Nephron (organoid): ENCODE measurements around the gene OTOA.
A peak's percentile ranks its signal among the peaks of the same experiment; 100 is the strongest.
"Not testable (repeated sequence)": the region's sequence is repeated elsewhere in the genome, so short reads cannot be mapped to it uniquely, and the experiment has no call there.

Source experiments
- H3K27ac Mint-ChIP-seq, 3 experiments: 2 replicates each; pipeline ENCODE4 v1.8.0; 2020; ENCODE audit warnings: mixed read lengths in 3 of 3, mild to moderate bottlenecking in 2 of 3, moderate library complexity in 1 of 3
- H3K27me3 Mint-ChIP-seq: 2 replicates; pipeline ENCODE4 v1.8.0; 2021; ENCODE audit warnings: low read depth, mild to moderate bottlenecking, moderate library complexity, mixed read lengths
- H3K36me3 Mint-ChIP-seq: 2 replicates; pipeline ENCODE4 v1.8.0; 2020; ENCODE audit warnings: low read depth, mixed read lengths
- H3K4me1 Mint-ChIP-seq: 2 replicates; pipeline ENCODE4 v1.8.0; 2020; ENCODE audit warnings: mixed read lengths
- H3K4me3 Mint-ChIP-seq, 3 experiments: 2 replicates each; pipeline ENCODE4 v1.8.0; 2020; ENCODE audit warnings: mild to moderate bottlenecking in 3 of 3, mixed read lengths in 3 of 3, moderate library complexity in 2 of 3
- H3K9me3 Mint-ChIP-seq: 2 replicates; pipeline ENCODE4 v1.8.0; 2020; ENCODE audit warnings: mixed read lengths
- TF ChIP-seq, protein P1 (sequence below), 3 experiments: fragments of 200-600 bp; sonication (generic); IDR thresholded peaks; one replicate each; pipeline ENCODE4 v1.5.0; 2021; ENCODE audit warnings: antibody characterized with exemption in 3 of 3; ENCODE audit not compliant: unreplicated experiment in 3 of 3

Gene OTOA

DNA sequence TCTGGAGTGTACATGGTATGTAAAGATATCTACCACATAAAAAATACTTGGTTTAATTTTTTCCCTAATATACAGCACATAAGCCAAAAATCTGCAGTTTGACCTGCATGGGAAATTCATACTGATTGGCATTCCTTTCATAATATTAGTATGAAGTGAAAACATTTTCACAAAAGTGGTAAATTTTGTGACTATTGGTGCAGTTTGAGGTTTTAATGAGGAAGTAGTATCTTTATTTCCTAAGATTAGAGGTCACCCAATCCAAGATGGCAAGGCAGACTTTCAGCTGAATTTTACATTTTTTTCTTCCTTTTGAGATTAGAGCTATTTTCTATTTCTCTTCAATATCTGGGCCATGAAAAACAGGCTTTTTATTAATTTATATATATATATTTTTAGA lies 43.2 kb upstream of the OTOA start:
- Mint-ChIP-seq H3K9me3 (no peaks in the 10 kb centered on the region), H3K4me1 (peaks cover 11% of the 10 kb centered on the region), H3K27me3 (no peaks in the 10 kb centered on the region), H3K4me3 (no peak overlapping the region), H3K36me3 (peaks cover 73% of the 10 kb centered on the region), H3K27ac (peak overlapping the region in 1 of 3 experiments; percentile 27)
- TF ChIP-seq, protein P1, sequence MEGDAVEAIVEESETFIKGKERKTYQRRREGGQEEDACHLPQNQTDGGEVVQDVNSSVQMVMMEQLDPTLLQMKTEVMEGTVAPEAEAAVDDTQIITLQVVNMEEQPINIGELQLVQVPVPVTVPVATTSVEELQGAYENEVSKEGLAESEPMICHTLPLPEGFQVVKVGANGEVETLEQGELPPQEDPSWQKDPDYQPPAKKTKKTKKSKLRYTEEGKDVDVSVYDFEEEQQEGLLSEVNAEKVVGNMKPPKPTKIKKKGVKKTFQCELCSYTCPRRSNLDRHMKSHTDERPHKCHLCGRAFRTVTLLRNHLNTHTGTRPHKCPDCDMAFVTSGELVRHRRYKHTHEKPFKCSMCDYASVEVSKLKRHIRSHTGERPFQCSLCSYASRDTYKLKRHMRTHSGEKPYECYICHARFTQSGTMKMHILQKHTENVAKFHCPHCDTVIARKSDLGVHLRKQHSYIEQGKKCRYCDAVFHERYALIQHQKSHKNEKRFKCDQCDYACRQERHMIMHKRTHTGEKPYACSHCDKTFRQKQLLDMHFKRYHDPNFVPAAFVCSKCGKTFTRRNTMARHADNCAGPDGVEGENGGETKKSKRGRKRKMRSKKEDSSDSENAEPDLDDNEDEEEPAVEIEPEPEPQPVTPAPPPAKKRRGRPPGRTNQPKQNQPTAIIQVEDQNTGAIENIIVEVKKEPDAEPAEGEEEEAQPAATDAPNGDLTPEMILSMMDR (IDR thresholded peaks at IDR 0.05; ENCODE audit: unreplicated experiment in 3 of 3): no peak

DNA sequence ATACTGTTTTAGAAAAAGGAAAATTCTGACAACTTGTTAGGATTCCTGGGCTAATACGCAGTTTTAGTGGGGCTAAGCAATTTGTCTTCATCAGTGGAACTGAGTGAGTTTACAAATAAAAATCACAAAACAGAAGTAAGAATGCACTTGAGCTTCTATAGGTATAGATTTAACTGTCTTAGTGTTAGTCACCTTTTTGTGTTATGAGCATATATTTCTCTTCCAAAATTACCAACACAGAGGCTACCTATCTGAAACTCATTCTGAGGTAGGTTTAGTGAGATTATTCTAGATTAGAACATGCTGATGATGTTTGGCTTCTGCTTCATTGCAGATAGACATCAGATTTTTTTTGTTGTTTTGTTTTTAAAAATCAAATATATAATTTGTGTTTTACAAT lies 41.2 kb upstream of the OTOA start:
- Mint-ChIP-seq H3K4me1 (peaks cover 18% of the 10 kb centered on the region), H3K36me3 (peaks cover 79% of the 10 kb centered on the region), H3K27me3 (no peaks in the 10 kb centered on the region), H3K4me3 (no peak overlapping the region), H3K27ac (peak overlapping the region in 2 of 3 experiments; percentile 25 to 66), H3K9me3 (no peaks in the 10 kb centered on the region)
- TF ChIP-seq, protein P1 (IDR thresholded peaks at IDR 0.05; ENCODE audit: unreplicated experiment in 3 of 3): no peak

DNA sequence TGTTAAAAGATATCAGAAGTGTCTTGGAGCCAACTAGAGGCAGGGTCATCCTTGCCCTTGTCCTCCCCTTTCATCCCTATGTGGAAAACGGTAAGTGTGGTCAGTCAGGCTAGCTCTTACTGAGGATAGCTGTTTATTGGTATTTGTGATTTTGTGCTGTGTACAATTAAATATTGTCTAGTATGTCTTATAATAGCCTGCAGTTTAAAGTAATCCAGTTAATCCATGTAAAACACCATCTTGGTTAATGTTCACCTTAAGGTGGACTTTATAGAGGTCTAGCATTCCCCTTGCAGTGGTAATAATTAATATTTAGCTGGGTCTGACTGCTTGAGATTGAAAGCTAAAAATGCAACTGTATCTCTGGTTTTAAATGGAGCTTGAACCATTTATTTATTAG lies 38.7 kb upstream of the OTOA start:
- H3K27ac Mint-ChIP-seq: peak overlapping the region; percentile 68 to 93 (median 90)
- H3K9me3 Mint-ChIP-seq: no peaks in the 10 kb centered on the region
- peaks cover 83% of the 10 kb centered on the region for H3K36me3 Mint-ChIP-seq
- TF ChIP-seq, protein P1 (IDR thresholded peaks at IDR 0.05; ENCODE audit: unreplicated experiment in 3 of 3): no peak
- H3K4me1 Mint-ChIP-seq: peaks cover 13% of the 10 kb centered on the region
- H3K4me3 Mint-ChIP-seq: peak overlapping the region in 2 of 3 experiments; percentile 17 to 38
- H3K27me3 Mint-ChIP-seq: no peaks in the 10 kb centered on the region

DNA sequence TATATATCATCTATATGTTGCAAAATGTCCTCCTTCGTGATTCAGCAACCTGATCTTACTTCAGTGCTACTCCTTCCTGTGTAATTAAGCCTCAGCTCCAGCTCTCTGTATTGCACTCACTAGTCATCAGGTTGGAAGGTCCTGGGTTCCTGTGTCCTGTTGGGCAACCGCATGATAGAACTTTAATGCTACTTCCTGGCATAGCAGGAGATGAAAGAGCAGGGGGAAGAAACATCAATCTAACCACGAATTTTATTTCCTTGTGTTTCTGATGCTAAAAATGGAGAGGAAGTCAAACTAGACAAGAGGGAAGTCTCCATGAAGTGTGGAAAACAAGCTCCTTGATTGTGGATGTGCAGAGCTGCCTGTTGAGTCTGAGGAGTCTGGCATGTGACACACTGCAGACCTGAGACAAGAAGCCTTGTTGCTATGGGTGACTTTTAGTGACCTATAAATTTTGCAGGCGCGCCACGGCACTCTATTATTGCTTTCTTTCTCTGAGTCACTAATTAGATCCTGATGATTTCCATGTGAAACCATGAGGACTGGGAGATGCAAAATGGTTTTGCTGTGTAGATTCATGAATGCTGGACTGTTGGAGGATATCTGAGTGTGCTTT lies 37.0 kb upstream of the OTOA start:
- peaks cover 11% of the 10 kb centered on the region for H3K4me1 Mint-ChIP-seq
- no peaks in the 10 kb centered on the region for H3K27me3 Mint-ChIP-seq
- no peaks in the 10 kb centered on the region for H3K9me3 Mint-ChIP-seq
- H3K27ac Mint-ChIP-seq: peak overlapping the region; percentile 68 to 93 (median 70)
- TF ChIP-seq, protein P1 (IDR thresholded peaks at IDR 0.05; ENCODE audit: unreplicated experiment in 3 of 3): no peak
- H3K4me3 Mint-ChIP-seq: peak overlapping the region in 1 of 3 experiments; percentile 8
- H3K36me3 Mint-ChIP-seq: peaks cover 90% of the 10 kb centered on the region

DNA sequence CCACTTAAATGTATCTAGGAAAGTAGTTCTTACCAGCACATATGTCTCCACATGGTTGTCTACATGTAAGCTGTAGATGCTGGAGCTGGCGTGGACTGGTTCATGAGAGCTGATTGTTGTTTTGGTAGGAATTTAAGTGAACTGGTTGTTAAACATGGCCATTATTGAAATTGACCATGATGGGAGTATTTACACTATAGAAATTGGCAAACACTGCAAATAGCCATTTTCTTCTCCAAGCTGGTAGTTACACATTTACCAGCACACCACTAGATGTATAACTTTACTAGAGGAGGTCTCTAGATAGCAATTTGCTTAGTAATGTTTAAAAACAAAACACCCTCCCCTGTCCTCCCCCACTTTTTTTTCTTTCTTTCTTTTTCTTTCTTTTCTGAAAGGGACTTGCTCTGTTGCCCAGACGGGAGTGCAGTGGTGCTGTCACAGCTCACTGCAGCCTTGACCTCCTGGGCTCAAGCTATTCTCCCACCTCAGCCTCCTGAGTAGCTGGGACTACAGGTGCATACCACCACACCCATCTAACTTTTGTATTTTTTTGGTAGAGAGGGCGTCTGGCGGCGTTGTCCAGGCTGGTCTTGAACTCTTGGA lies 35.5 kb upstream of the OTOA start:
- Mint-ChIP-seq H3K4me1 (peaks cover 11% of the 10 kb centered on the region), H3K36me3 (peaks cover 89% of the 10 kb centered on the region), H3K27ac (peak overlapping the region in 1 of 3 experiments; percentile 63), H3K27me3 (no peaks in the 10 kb centered on the region), H3K4me3 (no peak overlapping the region), H3K9me3 (no peaks in the 10 kb centered on the region)
- TF ChIP-seq, protein P1 (IDR thresholded peaks at IDR 0.05; ENCODE audit: unreplicated experiment in 3 of 3): no peak

DNA sequence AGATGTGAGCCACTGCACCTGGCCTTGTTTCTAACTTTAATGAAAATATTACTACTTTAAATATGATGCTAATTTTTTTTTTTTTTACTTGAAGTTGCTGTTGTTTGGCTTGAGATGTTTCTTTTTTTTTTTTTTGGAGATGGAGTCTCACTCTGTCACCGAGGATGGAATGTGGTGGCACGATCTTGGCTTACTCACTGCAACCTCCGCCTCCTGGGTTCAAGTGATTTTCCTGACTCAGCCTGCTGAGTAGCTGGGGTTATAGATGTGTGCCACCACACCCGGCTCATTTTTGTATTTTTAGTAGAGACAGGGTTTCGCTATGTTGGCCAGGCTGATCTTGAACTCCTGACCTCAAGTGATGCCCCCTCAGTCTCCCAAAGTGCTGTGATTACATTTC lies 35.0 kb upstream of the OTOA start:
- H3K27me3 Mint-ChIP-seq: no peaks in the 10 kb centered on the region
- no peaks in the 10 kb centered on the region for H3K9me3 Mint-ChIP-seq
- H3K27ac Mint-ChIP-seq: no peak overlapping the region
- H3K4me3 Mint-ChIP-seq: no peak overlapping the region
- TF ChIP-seq, protein P1 (IDR thresholded peaks at IDR 0.05; ENCODE audit: unreplicated experiment in 3 of 3): no peak
- H3K36me3 Mint-ChIP-seq: peaks cover 87% of the 10 kb centered on the region
- H3K4me1 Mint-ChIP-seq: peaks cover 11% of the 10 kb centered on the region

DNA sequence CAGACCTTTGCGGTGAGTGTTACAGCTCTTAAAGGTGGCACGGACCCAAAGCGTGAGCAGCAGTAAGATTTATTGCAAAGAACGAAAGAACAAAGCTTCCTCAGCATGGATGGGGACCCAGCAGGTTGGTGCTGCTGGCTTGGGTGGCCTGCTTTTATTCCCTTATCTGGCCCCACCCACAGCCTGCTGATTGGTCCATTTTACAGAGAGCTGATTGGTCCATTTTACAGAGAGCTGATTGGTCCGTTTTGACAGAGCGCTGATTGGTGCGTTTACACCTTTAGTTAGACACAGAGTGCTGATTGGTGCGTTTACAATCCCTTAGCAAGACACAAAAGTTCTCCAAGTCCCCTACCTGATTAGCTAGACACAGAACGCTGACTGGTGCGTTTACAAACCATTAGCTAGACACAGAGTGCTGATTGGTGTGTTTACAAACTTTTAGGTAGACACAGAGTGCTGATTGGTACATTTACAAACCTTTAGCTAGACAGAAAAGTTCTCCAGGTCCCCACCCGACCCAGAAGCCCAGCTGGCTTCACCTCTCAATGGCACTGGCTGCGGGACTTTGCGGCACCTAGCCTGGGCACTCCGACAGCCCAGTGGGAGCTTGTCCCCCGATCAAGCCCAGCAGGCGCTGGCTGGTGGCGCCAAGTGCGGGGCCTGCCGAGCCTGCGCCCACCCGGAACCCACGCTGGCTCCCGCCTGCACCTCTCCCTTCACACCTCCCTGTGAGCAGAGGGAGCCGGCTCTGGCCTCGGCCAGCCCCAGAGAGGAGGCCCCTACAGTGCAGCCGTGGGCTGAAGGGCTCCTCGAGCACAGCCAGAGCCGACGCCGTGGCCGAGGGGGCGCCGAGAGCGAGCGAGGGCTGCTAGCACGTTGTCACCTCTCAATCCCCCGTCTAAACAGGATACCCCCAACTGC lies 33.9 kb upstream of the OTOA start:
- H3K36me3 Mint-ChIP-seq: peaks cover 88% of the 10 kb centered on the region
- not testable (repeated sequence) for H3K27ac Mint-ChIP-seq, H3K4me3 Mint-ChIP-seq, H3K9me3 Mint-ChIP-seq, H3K4me1 Mint-ChIP-seq, H3K27me3 Mint-ChIP-seq

DNA sequence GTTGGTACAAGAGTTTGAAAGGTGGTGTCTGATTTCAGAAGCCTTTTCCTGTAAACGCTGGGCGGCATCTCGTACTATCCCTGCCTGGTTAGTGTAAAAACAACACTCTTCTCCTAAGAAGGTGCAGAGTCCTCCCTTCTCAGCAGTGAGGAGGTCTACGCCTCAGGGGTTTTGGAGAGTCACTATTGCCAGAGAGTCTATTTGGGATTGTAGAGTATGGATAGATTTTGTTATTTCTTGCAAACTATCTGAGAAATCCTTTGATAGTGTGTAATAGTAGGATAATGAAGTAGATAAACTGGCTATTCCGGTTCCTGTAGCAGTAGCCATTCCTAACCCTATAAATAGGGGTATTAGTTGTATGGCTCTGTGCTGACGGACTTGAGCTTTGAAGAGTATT lies 32.9 kb upstream of the OTOA start:
- H3K9me3 Mint-ChIP-seq, H3K27me3 Mint-ChIP-seq, H3K4me3 Mint-ChIP-seq, H3K27ac Mint-ChIP-seq, H3K4me1 Mint-ChIP-seq: not testable (repeated sequence)
- peaks cover 90% of the 10 kb centered on the region for H3K36me3 Mint-ChIP-seq
